ELR (cell line): ENCODE data around the gene OSTN.
"Not testable (repeated sequence)": the region's sequence is repeated elsewhere in the genome, so short reads cannot be mapped to it uniquely, and the experiment has no call there.

ENCODE experiments used
- DNase-seq: peaks from one replicate; pipeline ENCODE4 v3.0.0-alpha.2; 2015; ENCODE audit warnings: low read depth

OSTN gene

GRCh38 chr3:191198932-191199331, at the start of gene OSTN:
OSTN (plus strand) TSS chr3:191199241; CDS start chr3:191212533, 13,292 bp downstream.
- peak; percentile 4 for DNase-seq

DNA sequence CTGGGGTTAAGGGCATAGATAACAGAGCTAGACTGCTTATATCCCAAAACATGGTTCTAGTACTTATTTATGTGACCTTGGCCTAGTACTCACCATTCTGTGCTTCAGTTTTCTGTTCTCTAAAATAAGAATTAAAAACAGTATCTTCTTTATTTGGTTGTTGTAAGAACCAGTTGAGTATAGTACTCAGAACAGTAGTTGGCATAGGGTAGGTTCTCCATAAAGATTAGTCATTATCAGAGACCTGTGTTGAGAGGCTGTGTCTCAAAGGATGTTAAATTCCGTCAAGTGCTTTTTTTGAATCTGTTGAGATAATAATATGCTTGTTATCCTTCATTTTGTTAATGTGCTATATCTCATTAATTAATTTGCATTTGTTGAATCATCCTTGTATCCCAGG, 47.4 kb upstream of the OSTN start:
- no peak for DNase-seq

- DNase-seq: no peak
Observed at GRCh38 chr3:191154827-191155226, 44.2 kb upstream of the OSTN start.

DNA sequence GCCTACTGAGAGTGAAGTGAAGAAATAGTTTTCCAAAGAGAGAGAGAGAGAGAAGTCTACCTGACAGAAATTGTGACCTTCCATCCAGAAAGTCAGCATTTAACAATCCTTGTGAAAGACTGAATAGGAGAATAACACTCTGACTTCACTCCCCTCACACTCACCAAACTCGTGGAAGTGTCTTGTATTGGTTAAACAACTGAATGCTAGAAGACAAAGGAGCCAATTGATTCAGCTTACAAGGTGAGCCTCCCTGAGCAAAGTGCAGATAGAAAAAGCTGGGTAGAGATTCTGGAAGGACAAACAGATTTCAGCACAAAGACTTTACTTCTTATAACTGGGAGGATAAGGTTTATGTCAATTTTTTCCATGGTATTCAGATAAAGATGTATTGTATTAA, 40.8 kb upstream of the OSTN start:
- DNase-seq: no peak

GRCh38 chr3:191158815-191159214, 40.2 kb upstream of the OSTN start:
- DNase-seq: no peak

- no peak for DNase-seq
Observed at GRCh38 chr3:191165802-191166201, 33.2 kb upstream of the OSTN start.

GRCh38 chr3:191166368-191166767, 32.7 kb upstream of the OSTN start:
- DNase-seq: no peak

DNA sequence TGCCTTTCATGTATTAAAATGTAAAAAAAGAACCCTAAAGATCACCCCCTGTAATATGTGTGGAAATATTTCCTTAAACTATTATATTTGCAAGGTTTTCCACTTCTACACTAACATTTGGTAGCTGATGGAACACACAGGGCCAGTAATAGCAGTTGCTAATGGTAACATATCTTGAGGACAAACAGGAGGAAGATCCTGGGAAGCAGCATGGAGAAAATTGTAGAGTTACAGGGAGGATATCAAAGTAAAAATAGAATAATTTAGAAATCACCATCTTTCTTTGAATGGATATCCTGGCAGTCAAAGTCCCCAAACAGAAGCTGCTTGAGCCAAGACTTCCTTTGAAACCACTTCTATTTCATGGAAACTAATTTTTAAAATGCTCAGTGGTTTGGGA, 29.5 kb upstream of the OSTN start:
- no peak for DNase-seq

DNA sequence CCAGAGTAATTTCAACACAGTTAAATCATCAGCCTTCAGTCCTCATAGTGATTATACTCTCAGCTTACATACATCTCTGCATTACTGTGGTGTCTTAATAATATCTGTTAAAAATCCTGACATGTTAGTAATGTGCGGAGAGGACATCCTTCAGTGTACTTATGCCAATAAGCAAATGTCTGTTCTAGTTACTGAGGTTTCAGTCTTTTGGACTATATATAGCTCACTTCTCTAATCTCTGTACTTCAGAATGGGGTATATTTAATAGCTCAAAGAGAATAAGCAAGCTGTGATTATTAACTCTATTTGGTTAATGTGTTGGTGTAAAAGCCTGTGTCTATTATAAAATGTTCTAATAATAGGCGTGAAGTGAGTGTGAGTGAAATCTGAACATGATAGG, 28.9 kb upstream of the OSTN start:
- DNase-seq: no peak

GRCh38 chr3:191175102-191175501, 23.9 kb upstream of the OSTN start:
- DNase-seq: no peak

DNA sequence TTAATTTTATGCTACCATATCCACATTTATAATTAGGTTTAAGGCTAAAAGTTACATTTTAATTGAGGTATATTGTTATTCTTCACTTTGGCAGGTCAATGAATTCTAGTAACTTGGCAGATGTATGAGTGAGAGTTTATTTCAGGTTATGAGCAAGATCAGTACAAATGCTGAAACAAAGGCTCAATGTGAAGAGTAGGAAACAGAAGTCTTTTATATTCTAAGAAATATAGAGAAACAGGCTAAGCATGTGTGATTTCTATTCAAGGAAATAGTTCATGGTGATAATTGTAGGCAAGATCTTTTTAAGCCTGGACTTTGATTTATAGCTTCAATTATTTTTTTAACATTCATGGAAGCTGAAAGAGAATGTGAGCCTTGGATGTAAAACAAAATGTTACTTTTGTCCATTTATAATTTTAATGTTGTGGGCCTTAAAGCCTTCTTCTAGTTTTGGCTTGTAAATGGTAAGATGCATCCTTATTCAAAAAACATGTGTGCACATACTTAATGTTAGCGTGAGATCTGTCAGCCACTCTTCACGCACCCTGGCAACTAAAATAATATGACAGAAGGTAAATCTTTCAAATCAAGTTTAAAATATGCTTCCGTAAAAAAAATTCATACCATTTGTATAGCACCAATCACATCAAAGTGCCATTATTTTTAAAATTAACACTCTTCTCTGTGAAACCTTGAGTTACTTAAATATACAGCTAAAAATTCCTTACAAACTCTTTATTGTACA, 22.8 kb upstream of the OSTN start:
- no peak for DNase-seq

DNA sequence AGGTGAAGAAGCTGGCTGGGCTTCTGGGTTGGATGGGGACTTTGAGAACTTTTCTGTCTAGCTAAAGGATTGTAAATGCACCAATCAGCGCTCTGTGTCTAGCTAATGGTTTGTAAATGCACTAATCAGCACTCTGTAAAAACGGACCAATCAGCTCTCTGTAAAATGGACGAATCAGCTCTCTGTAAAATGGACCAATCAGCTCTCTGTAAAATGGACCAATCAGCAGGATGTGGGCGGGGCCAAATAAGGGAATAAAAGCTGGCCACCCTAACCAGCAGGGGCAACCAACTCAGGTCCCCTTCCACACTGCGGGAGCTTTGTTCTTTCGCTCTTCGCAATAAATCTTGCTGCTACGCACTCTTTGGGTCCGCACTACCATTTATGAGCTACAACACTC, 13.7 kb upstream of the OSTN start:
- not testable (repeated sequence) for DNase-seq

GRCh38 chr3:191188246-191188645, 10.8 kb upstream of the OSTN start:
- peak; percentile 5 for DNase-seq

- DNase-seq: not testable (repeated sequence)
Observed at GRCh38 chr3:191192270-191192669, 6.8 kb upstream of the OSTN start.

- DNase-seq: no peak
Observed at GRCh38 chr3:191192941-191193340, 6.1 kb upstream of the OSTN start.

- no peak for DNase-seq
Observed at GRCh38 chr3:191197761-191198306, 1.2 kb upstream of the OSTN start.

- no peak for DNase-seq
Observed at GRCh38 chr3:191198480-191198879, 561 bp upstream of the OSTN start.

DNA sequence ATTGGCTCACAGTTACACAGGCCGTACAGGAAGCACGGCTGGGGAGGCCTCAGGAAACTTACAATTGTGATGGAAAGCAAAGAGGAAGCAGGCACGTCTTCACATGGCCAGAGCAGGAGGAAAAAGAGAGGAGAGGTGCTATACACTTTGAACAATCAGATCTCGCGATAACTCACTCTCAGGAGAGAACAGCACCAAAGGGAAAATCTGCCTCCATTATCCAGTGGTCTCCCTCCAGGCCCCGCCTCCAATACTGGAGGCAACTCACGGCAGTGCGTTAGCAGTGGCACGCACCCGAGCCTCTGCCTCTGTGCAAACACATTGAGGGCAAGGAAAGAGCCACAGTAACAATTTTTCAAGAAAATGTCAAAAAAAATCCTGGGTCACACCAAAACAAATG, 11.0 kb downstream of the OSTN start:
- DNase-seq: no peak

DNA sequence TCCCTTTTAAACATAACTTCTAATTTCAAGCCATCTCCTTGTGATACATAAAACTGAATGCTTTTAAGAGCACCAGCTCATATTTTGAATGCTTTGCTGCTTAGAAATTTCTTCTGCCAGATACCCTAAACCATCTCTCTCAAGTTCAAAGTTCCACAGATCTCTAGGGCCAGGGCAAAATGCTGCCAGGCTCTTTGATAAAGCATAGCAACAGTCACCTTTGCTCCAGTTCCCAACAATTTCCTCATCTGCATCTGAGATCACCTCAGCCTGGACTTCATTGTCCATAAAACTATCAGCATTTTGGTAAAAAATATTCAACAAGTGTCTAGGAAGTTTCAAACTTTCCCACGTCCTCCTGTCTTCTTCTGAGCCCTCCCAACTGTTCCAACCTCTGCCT, 17.5 kb downstream of the OSTN start:
- DNase-seq: no peak

DNA sequence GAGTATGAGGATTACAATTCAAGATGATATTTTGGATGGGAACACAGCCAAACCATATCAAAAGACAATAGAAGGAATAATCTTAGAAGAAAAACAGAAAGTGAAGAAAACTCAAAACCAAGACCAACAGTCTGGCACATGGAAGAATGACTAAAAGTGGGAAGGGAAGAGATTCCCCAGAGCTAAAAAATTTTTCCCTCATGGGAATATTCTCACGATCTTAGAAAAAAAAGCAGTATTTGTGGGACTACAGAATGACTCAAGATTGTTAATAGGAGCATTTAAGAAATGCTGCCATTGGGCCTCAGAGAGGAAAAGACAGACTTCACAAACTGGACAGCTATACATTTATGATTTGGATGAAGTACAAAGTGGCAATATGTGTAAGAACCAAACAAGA, 18.3 kb downstream of the OSTN start:
- DNase-seq: no peak

GRCh38 chr3:191220908-191221307, 21.9 kb downstream of the OSTN start:
- DNase-seq: peak; percentile 11

DNA sequence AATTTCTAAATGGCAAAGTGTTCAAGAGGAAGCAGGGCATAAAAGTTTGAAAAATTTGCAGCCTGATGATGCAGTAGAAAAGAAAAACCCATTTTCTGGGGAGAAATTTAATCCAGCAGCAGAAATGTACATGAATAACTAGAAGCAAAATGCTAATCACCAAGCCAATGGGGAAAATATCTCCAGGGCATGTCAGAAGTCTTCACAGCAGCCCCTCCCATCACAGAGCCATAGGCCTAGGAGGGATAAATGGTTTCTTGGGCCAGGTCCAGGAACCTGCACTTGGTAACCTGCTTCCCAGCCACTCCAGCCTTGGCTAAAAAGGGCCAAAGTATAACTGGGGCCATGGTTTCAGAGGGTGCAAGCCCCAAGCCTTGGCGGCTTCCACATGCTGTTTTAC, 22.6 kb downstream of the OSTN start:
- no peak for DNase-seq

GRCh38 chr3:191227541-191227940, 28.5 kb downstream of the OSTN start:
- DNase-seq: no peak

GRCh38 chr3:191234216-191234615, 35.2 kb downstream of the OSTN start:
- no peak for DNase-seq
